NCI-H1417 treated with DMSO at 0.1 percent for 48 hours (cell line): ENCODE measurements around the gene ABCG2.

Source experiments
- DNase-seq: peaks from one replicate; lab custom pipeline; 2025; lab: John Stamatoyannopoulos, UW

The ABCG2 gene

GRCh38 chr4:88158489-88159228 lies at the start of gene ABCG2:
Gene ABCG2, minus strand, starts transcription at chr4:88158639. Its CDS starts 18,644 bp downstream, at chr4:88139995.
- DNase-seq, result no peak

- no peak for DNase-seq
These were observed 49.7 kb upstream of the ABCG2 start for GRCh38 chr4:88208156-88208555.

GRCh38 chr4:88207171-88207570 lies 48.7 kb upstream of the ABCG2 start:
- no peak for DNase-seq

GRCh38 chr4:88204882-88205281 lies 46.4 kb upstream of the ABCG2 start:
- no peak for DNase-seq

GRCh38 chr4:88202443-88202842 lies 44.0 kb upstream of the ABCG2 start:
- no peak for DNase-seq

- no peak for DNase-seq
These were observed 41.7 kb upstream of the ABCG2 start for GRCh38 chr4:88200186-88200585.

- DNase-seq, result no peak
These were observed 38.2 kb upstream of the ABCG2 start for GRCh38 chr4:88196523-88197185.

- DNase-seq, result no peak
These were observed 37.5 kb upstream of the ABCG2 start for GRCh38 chr4:88196013-88196365.

- no peak for DNase-seq
These were observed 37.0 kb upstream of the ABCG2 start for GRCh38 chr4:88195328-88196012.

- no peak for DNase-seq
These were observed 33.0 kb upstream of the ABCG2 start for GRCh38 chr4:88191404-88191803.

- no peak for DNase-seq
These were observed 31.6 kb upstream of the ABCG2 start for GRCh38 chr4:88189881-88190585.

GRCh38 chr4:88189418-88189738 lies 30.9 kb upstream of the ABCG2 start:
- DNase-seq, result no peak

GRCh38 chr4:88188738-88189417 lies 30.4 kb upstream of the ABCG2 start:
- DNase-seq, result no peak

GRCh38 chr4:88187766-88188165 lies 29.3 kb upstream of the ABCG2 start:
- no peak for DNase-seq

GRCh38 chr4:88185906-88186305 lies 27.5 kb upstream of the ABCG2 start:
- no peak for DNase-seq

GRCh38 chr4:88179261-88179660 lies 20.8 kb upstream of the ABCG2 start:
- DNase-seq, result no peak

- DNase-seq, result no peak
These were observed 20.3 kb upstream of the ABCG2 start for GRCh38 chr4:88178626-88179231.

GRCh38 chr4:88177983-88178625 lies 19.7 kb upstream of the ABCG2 start:
- no peak for DNase-seq

- DNase-seq, result no peak
These were observed 14.5 kb upstream of the ABCG2 start for GRCh38 chr4:88172987-88173386.

- DNase-seq, result no peak
These were observed 12.8 kb upstream of the ABCG2 start for GRCh38 chr4:88171206-88171605.

GRCh38 chr4:88169298-88169697 lies 10.9 kb upstream of the ABCG2 start:
- DNase-seq, result no peak
